Measurements from ENCODE around the gene DCAF17. TPM values are rescaled to one million over a fixed set of nuclear protein-coding genes. Genes with fewer than 3 reads are reported as not detected.

Gene DCAF17
- total RNA-seq, 1 donor from 2014 or later, result 53.8 TPM

- Histone ChIP-seq H3K79me2 (ENCODE audit: low read depth) (no peaks in the 10 kb centered on the region), H3K4me3 (no peak overlapping the region), H4K20me1 (ENCODE audit: low read depth) (no peaks in the 10 kb centered on the region), H3K4me1 (peaks cover 20% of the 10 kb centered on the region), H3F3A (ENCODE audit: low read depth) (peaks cover 9% of the 10 kb centered on the region), H3K27me3 (no peaks in the 10 kb centered on the region), H3K9ac (no peak overlapping the region), H3K9me3 (ENCODE audit: low read depth) (no peaks in the 10 kb centered on the region), H3K36me3 (no peaks in the 10 kb centered on the region), H2AFZ (replicated peaks) (no peak overlapping the region), H3K4me2 (no peak overlapping the region), H3K27ac (no peak overlapping the region)
- Mint-ChIP-seq H3K4me3 (no peak overlapping the region), H3K4me1 (no peaks in the 10 kb centered on the region), H3K27ac (no peak overlapping the region), H3K27me3 (ENCODE audit: insufficient read depth, low read depth) (no peaks in the 10 kb centered on the region), H3K9me3 (no peaks in the 10 kb centered on the region), H3K36me3 (peaks cover 6% of the 10 kb centered on the region)
- no peak for DNase-seq (ENCODE audit: low spot score)
- TF ChIP-seq, protein P1, sequence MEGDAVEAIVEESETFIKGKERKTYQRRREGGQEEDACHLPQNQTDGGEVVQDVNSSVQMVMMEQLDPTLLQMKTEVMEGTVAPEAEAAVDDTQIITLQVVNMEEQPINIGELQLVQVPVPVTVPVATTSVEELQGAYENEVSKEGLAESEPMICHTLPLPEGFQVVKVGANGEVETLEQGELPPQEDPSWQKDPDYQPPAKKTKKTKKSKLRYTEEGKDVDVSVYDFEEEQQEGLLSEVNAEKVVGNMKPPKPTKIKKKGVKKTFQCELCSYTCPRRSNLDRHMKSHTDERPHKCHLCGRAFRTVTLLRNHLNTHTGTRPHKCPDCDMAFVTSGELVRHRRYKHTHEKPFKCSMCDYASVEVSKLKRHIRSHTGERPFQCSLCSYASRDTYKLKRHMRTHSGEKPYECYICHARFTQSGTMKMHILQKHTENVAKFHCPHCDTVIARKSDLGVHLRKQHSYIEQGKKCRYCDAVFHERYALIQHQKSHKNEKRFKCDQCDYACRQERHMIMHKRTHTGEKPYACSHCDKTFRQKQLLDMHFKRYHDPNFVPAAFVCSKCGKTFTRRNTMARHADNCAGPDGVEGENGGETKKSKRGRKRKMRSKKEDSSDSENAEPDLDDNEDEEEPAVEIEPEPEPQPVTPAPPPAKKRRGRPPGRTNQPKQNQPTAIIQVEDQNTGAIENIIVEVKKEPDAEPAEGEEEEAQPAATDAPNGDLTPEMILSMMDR (IDR thresholded peaks at IDR 0.05), result no peak
- TF ChIP-seq EZH2phosphoT487 (IDR thresholded peaks at IDR 0.05) (no peak), EZH2 (IDR thresholded peaks at IDR 0.05) (no peak)
Observed at GRCh38 chr2:171480908-171481307, 46.9 kb downstream of the DCAF17 start.

- Mint-ChIP-seq H3K9me3 (no peaks in the 10 kb centered on the region), H3K27ac (no peak overlapping the region), H3K4me1 (no peaks in the 10 kb centered on the region), H3K36me3 (peaks cover 6% of the 10 kb centered on the region), H3K4me3 (no peak overlapping the region), H3K27me3 (ENCODE audit: insufficient read depth, low read depth) (no peaks in the 10 kb centered on the region)
- TF ChIP-seq EZH2phosphoT487 (IDR thresholded peaks at IDR 0.05) (no peak), EZH2 (IDR thresholded peaks at IDR 0.05) (no peak)
- TF ChIP-seq, protein P1 (IDR thresholded peaks at IDR 0.05), result no peak
- no peaks in the 10 kb centered on the region for H3K79me2 ChIP-seq (ENCODE audit: low read depth)
- H3K4me3 ChIP-seq, result no peak overlapping the region
- peak overlapping the region; percentile 21 for H3K4me2 ChIP-seq
- no peaks in the 10 kb centered on the region for H4K20me1 ChIP-seq (ENCODE audit: low read depth)
- H3K9ac ChIP-seq, result no peak overlapping the region
- no peaks in the 10 kb centered on the region for H3K36me3 ChIP-seq
- no peaks in the 10 kb centered on the region for H3K27me3 ChIP-seq
- H3K27ac ChIP-seq, result peak overlapping the region; percentile 54
- no peak overlapping the region for H2AFZ ChIP-seq (replicated peaks)
- no peak for DNase-seq (ENCODE audit: low spot score)
- H3K9me3 ChIP-seq (ENCODE audit: low read depth), result no peaks in the 10 kb centered on the region
- H3K4me1 ChIP-seq, result peaks cover 21% of the 10 kb centered on the region
- H3F3A ChIP-seq (ENCODE audit: low read depth), result peaks cover 9% of the 10 kb centered on the region
Observed at GRCh38 chr2:171482308-171482707, 48.3 kb downstream of the DCAF17 start.

DNA sequence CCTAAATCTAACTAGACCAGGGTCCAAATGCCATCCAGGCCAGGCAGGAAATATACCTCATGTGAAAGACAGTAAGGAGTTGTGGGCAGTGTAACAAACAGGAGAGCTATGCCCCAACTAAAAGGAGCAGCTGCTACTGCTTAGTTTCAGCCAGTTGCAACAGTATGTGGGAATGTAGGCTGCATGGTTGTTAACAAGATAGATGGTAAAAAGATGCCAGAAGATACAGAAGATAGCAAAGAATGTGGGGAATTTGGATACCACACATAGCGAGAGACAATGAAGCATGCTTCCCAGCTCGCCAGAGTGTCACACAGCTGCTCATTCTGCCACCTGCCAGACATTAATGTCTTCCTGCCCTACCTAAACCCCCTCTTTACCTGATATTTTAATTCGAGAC is 48.9 kb downstream of the DCAF17 start:
- no peak overlapping the region for H3K9ac ChIP-seq
- H3K79me2 ChIP-seq (ENCODE audit: low read depth), result no peaks in the 10 kb centered on the region
- peaks cover 21% of the 10 kb centered on the region for H3K4me1 ChIP-seq
- Mint-ChIP-seq H3K36me3 (peaks cover 6% of the 10 kb centered on the region), H3K27ac (no peak overlapping the region), H3K4me3 (no peak overlapping the region), H3K27me3 (ENCODE audit: insufficient read depth, low read depth) (no peaks in the 10 kb centered on the region), H3K4me1 (no peaks in the 10 kb centered on the region), H3K9me3 (no peaks in the 10 kb centered on the region)
- DNase-seq (ENCODE audit: low spot score), result peak; percentile 34
- peak overlapping the region; percentile 21 for H3K4me2 ChIP-seq
- TF ChIP-seq, protein P1 (IDR thresholded peaks at IDR 0.05), result no peak
- TF ChIP-seq EZH2phosphoT487 (IDR thresholded peaks at IDR 0.05) (no peak), EZH2 (IDR thresholded peaks at IDR 0.05) (no peak)
- H3F3A ChIP-seq (ENCODE audit: low read depth), result peaks cover 9% of the 10 kb centered on the region
- H3K9me3 ChIP-seq (ENCODE audit: low read depth), result no peaks in the 10 kb centered on the region
- H2AFZ ChIP-seq (replicated peaks), result no peak overlapping the region
- peak overlapping the region; percentile 54 for H3K27ac ChIP-seq
- no peak overlapping the region for H3K4me3 ChIP-seq
- no peaks in the 10 kb centered on the region for H3K36me3 ChIP-seq
- H3K27me3 ChIP-seq, result no peaks in the 10 kb centered on the region
- no peaks in the 10 kb centered on the region for H4K20me1 ChIP-seq (ENCODE audit: low read depth)
